Neural cell (in vitro differentiated cells): ENCODE measurements around the gene SLC7A8. TPM values are rescaled to one million over a fixed set of nuclear protein-coding genes. Genes with fewer than 3 reads are reported as not detected.
A peak's percentile ranks its signal among the peaks of the same experiment; 100 is the strongest.

Source experiments
- H2AFZ ChIP-seq: fragments of 200-600, 300-800 bp; sonication (generic), shearing (Covaris generic); 2 replicates; pipeline ENCODE4 v1.6.0; 2014; ENCODE audit warnings: low read depth, mild to moderate bottlenecking, antibody characterized with exemption, low read length, moderate library complexity
- H3F3A ChIP-seq: fragments of 200-600 bp; shearing (Covaris generic); 2 replicates; pipeline ENCODE4 v1.6.1; 2016; ENCODE audit warnings: mild to moderate bottlenecking, moderate library complexity, mixed read lengths, antibody characterized with exemption, low read length; ENCODE audit not compliant: insufficient read depth, poor library complexity, severe bottlenecking
- H3K27ac ChIP-seq: fragments of 200-600, 300-800 bp; sonication (generic), shearing (Covaris generic); 2 replicates; pipeline ENCODE4 v1.5.1; 2014; ENCODE audit warnings: mild to moderate bottlenecking, low read length, moderate library complexity
- H3K27me3 ChIP-seq: fragments of 300-800, 200-600 bp; sonication (generic), shearing (Covaris generic); 2 replicates; pipeline ENCODE4 v1.6.0; 2014; ENCODE audit warnings: mild to moderate bottlenecking, low read depth, low read length, moderate library complexity; ENCODE audit not compliant: insufficient read depth
- H3K36me3 ChIP-seq: fragments of 300-800, 200-600 bp; sonication (generic), shearing (Covaris generic); 2 replicates; pipeline ENCODE4 v1.5.1; 2014; ENCODE audit warnings: mild to moderate bottlenecking, antibody characterized with exemption, low read length, moderate library complexity; ENCODE audit not compliant: insufficient read depth
- H3K4me2 ChIP-seq: fragments of 300-800, 200-600 bp; sonication (generic), shearing (Covaris generic); 2 replicates; pipeline ENCODE4 v1.6.0; 2014; ENCODE audit warnings: mild to moderate bottlenecking, low read length
- H3K4me3 ChIP-seq: fragments of 300-800, 200-600 bp; sonication (generic), shearing (Covaris generic); 2 replicates; pipeline ENCODE4 v1.5.1; 2014; ENCODE audit warnings: mild to moderate bottlenecking, low read length, moderate library complexity
- H3K79me2 ChIP-seq: fragments of 200-600 bp; shearing (Covaris generic); replicated peaks from 2 replicates; pipeline ENCODE4 v1.6.0; 2014; ENCODE audit warnings: mild to moderate bottlenecking, low read length, moderate library complexity; ENCODE audit not compliant: insufficient read depth
- H3K9ac ChIP-seq: fragments of 300-800, 200-600 bp; sonication (generic), shearing (Covaris generic); 2 replicates; pipeline ENCODE4 v1.6.1; 2016; ENCODE audit warnings: mild to moderate bottlenecking, low read length, mixed read lengths
- H3K9me2 ChIP-seq: fragments of 200-600 bp; shearing (Covaris generic); 2 replicates; pipeline ENCODE4 v1.6.1; 2016; ENCODE audit warnings: mild to moderate bottlenecking, low read length, mixed read lengths; ENCODE audit not compliant: insufficient read depth
- H3K9me3 ChIP-seq: fragments of 200-600, 300-800 bp; sonication (generic), shearing (Covaris generic); 2 replicates; pipeline ENCODE4 v1.6.1; 2016; ENCODE audit warnings: mild to moderate bottlenecking, mixed run types, low read length, moderate library complexity, mixed read lengths
- H4K20me1 ChIP-seq: fragments of 200-600 bp; shearing (Covaris generic); 2 replicates; pipeline ENCODE4 v1.6.1; 2016; ENCODE audit warnings: mild to moderate bottlenecking, mixed run types; ENCODE audit not compliant: insufficient read depth
- CTCF ChIP-seq: fragments of 450-650 bp; IDR thresholded peaks from 2 replicates; pipeline ENCODE4 v1.5.1; 2014; ENCODE audit warnings: antibody characterized with exemption, mild to moderate bottlenecking, moderate library complexity; ENCODE audit not compliant: poor library complexity, severe bottlenecking
- EP300 ChIP-seq: fragments of 450-650 bp; conservative IDR thresholded peaks from 2 replicates; pipeline ENCODE4 v1.6.1; 2014; ENCODE audit warnings: antibody characterized with exemption, mild to moderate bottlenecking, moderate library complexity; ENCODE audit not compliant: poor library complexity, severe bottlenecking
- EZH2 ChIP-seq: fragments of 200-600, 300-800 bp; shearing (Covaris generic), sonication (generic); IDR thresholded peaks from 2 replicates; pipeline ENCODE4 v1.6.1; 2014; ENCODE audit warnings: antibody characterized with exemption, low read length, borderline replicate concordance, mild to moderate bottlenecking; ENCODE audit not compliant: insufficient read depth, poor library complexity, severe bottlenecking
- MXI1 ChIP-seq: fragments of 450-650 bp; conservative IDR thresholded peaks from 2 replicates; pipeline ENCODE4 v1.6.1; 2014; ENCODE audit warnings: antibody characterized with exemption, mild to moderate bottlenecking; ENCODE audit not compliant: poor library complexity, severe bottlenecking
- POLR2AphosphoS5 ChIP-seq: IDR thresholded peaks from 2 replicates; pipeline ENCODE4 v1.6.1; 2012
- RAD21 ChIP-seq: fragments of 450-650 bp; conservative IDR thresholded peaks from 2 replicates; pipeline ENCODE4 v1.6.1; 2014; ENCODE audit warnings: antibody characterized with exemption, mild to moderate bottlenecking, moderate library complexity
- REST ChIP-seq: IDR thresholded peaks from 2 replicates; pipeline ENCODE4 v1.6.1; 2012; ENCODE audit warnings: borderline replicate concordance
- SMC3 ChIP-seq: fragments of 450-650 bp; conservative IDR thresholded peaks from 2 replicates; pipeline ENCODE4 v1.6.1; 2014; ENCODE audit warnings: antibody characterized with exemption, mild to moderate bottlenecking, moderate library complexity; ENCODE audit not compliant: poor library complexity
- TAF1 ChIP-seq: IDR thresholded peaks from 2 replicates; pipeline ENCODE4 v1.6.1; 2012; ENCODE audit warnings: low read depth
- polyA plus RNA-seq: library from polyadenylated mRNA; depleted of rRNA; stranded (reverse); fragments of >200 nt; gene quantifications from 2 replicates; pipeline ENCODE4 v1.2.3, GENCODE V29; 2014

Gene SLC7A8
- polyA plus RNA-seq, 1 donor from 2014 or later: 0.21 TPM

GRCh38 chr14:23162800-23163199, 20.7 kb downstream of the SLC7A8 start:
- Histone ChIP-seq H3K4me2 (no peak overlapping the region), H3K9me2 (no peaks in the 10 kb centered on the region), H4K20me1 (no peaks in the 10 kb centered on the region), H3K27me3 (no peaks in the 10 kb centered on the region), H3K79me2 (no peaks in the 10 kb centered on the region), H2AFZ (no peak overlapping the region), H3F3A (no peaks in the 10 kb centered on the region), H3K9me3 (no peaks in the 10 kb centered on the region), H3K36me3 (no peaks in the 10 kb centered on the region), H3K9ac (no peak overlapping the region), H3K4me3 (no peak overlapping the region), H3K27ac (no peak overlapping the region)
- TF ChIP-seq SMC3: no peak

GRCh38 chr14:23162005-23162404, 21.5 kb downstream of the SLC7A8 start:
- Histone ChIP-seq H3K9me3 (no peaks in the 10 kb centered on the region), H3K36me3 (no peaks in the 10 kb centered on the region), H3F3A (no peaks in the 10 kb centered on the region), H3K9ac (no peak overlapping the region), H4K20me1 (no peaks in the 10 kb centered on the region), H3K27ac (no peak overlapping the region), H2AFZ (no peak overlapping the region), H3K4me3 (no peak overlapping the region), H3K79me2 (no peaks in the 10 kb centered on the region), H3K27me3 (no peaks in the 10 kb centered on the region), H3K4me2 (no peak overlapping the region), H3K9me2 (no peaks in the 10 kb centered on the region)
- no peak for TF ChIP-seq SMC3
- TF ChIP-seq MXI1: no peak
- no peak for TF ChIP-seq EP300
- no peak for TF ChIP-seq POLR2AphosphoS5
- TF ChIP-seq EZH2: no peak
- TF ChIP-seq TAF1: no peak
- no peak for TF ChIP-seq REST
- no peak for TF ChIP-seq RAD21
- TF ChIP-seq CTCF: no peak

GRCh38 chr14:23160924-23161522, 22.4 kb downstream of the SLC7A8 start:
- TF ChIP-seq EP300: no peak
- TF ChIP-seq MXI1: no peak
- TF ChIP-seq EZH2: no peak
- TF ChIP-seq POLR2AphosphoS5: no peak
- no peak for TF ChIP-seq SMC3
- no peak for TF ChIP-seq RAD21
- TF ChIP-seq REST: no peak
- TF ChIP-seq CTCF: no peak
- TF ChIP-seq TAF1: no peak
- Histone ChIP-seq H3K9me2 (no peaks in the 10 kb centered on the region), H2AFZ (peak overlapping the region; percentile 21)

More at GRCh38 chr14:23160924-23161522, 22.4 kb downstream of the SLC7A8 start:
- no peak overlapping the region for H3K4me3 ChIP-seq
- no peak overlapping the region for H3K9ac ChIP-seq
- no peaks in the 10 kb centered on the region for H4K20me1 ChIP-seq
- H3K79me2 ChIP-seq: no peaks in the 10 kb centered on the region
- H3K27ac ChIP-seq: no peak overlapping the region
- H3K4me2 ChIP-seq: no peak overlapping the region
- H3K9me3 ChIP-seq: no peaks in the 10 kb centered on the region
- H3K36me3 ChIP-seq: no peaks in the 10 kb centered on the region
- H3K27me3 ChIP-seq: no peaks in the 10 kb centered on the region
- H3F3A ChIP-seq: no peaks in the 10 kb centered on the region
